Measurements from ENCODE around the gene FNIP2. TPM values are rescaled to one million over a fixed set of nuclear protein-coding genes. Genes with fewer than 3 reads are reported as not detected.

FNIP2 gene
- total RNA-seq, 2 experiments from 2014 or later = 17.7 to 19.4 TPM

DNA sequence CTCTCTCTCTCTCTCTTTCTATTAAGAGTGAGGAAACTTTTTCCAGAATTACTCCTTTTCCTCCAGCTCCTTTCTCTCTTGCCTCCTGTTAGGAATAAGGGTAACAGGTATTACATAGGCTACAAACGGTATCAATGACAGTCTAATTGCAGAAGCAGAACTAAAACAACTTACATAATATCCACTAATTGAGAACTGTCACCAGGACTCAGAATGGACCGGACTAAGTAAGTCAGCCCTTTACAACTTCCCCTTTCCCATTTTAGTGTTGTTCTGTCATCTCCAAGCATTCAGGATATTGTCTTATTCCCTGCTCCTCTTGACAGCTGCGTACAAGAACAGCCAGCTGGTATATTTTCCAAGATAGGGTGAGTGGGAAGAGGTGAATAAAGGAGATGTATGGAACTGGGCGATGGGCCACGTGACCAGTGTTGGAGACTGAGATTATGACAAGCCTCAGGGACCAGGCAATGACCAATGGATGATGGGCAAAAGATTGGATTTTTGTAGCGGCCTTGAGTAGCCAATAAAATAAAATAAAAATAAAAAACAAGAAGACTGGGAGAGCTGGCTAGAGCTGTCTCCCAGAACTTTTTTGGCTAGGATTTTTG, 2.3 kb upstream of the FNIP2 start:
- no peaks in the 10 kb centered on the region for H3K9me3 Mint-ChIP-seq
- intact Hi-C loops (cut with micrococcal nuclease) = loop anchor here (1.0 to 5.0 kb wide), 3 partner anchors 57 to 311 kb away; partner anchors contain the start of gene C4orf46
- no peak overlapping the region for H3K27ac Mint-ChIP-seq
- no peak for DNase-seq
- H3K4me3 Mint-ChIP-seq = no peak overlapping the region
- ChIA-PET POLR2A (no interaction called here), CTCF (interaction anchor here (1.3 kb wide), 1 partner anchor 85 kb away, joined by 3 read pairs; no protein-coding TSS in a partner anchor)
- H3K4me1 Mint-ChIP-seq (ENCODE audit: low read depth) = peaks cover 33% of the 10 kb centered on the region
- peaks cover 2% of the 10 kb centered on the region for H3K36me3 Mint-ChIP-seq
- H3K27me3 Mint-ChIP-seq = peaks cover 3% of the 10 kb centered on the region

GRCh38 chr4:158767451-158767850, 1.4 kb upstream of the FNIP2 start:
- H3K4me3 Mint-ChIP-seq = no peak overlapping the region
- peaks cover 37% of the 10 kb centered on the region for H3K4me1 Mint-ChIP-seq (ENCODE audit: low read depth)
- intact Hi-C loops (cut with micrococcal nuclease) = loop anchor here (1.0 to 5.0 kb wide), 3 partner anchors 56 to 310 kb away; partner anchors contain the start of gene C4orf46
- peaks cover 2% of the 10 kb centered on the region for H3K27me3 Mint-ChIP-seq
- H3K36me3 Mint-ChIP-seq = peaks cover 2% of the 10 kb centered on the region
- DNase-seq = no peak
- POLR2A ChIA-PET = interaction anchor here (2.8 kb wide), 1 partner anchor 43 kb away, joined by 12 read pairs; no protein-coding TSS in a partner anchor
- peak overlapping the region; percentile 55 for H3K27ac Mint-ChIP-seq
- CTCF ChIA-PET = no interaction called here
- no peaks in the 10 kb centered on the region for H3K9me3 Mint-ChIP-seq

- intact Hi-C loops (cut with micrococcal nuclease) = loop anchor here (1.0 to 5.0 kb wide), 6 partner anchors 9 to 433 kb away; partner anchors contain the start of gene RAPGEF2
- CTCF ChIA-PET = interaction anchor here (0.7 to 1.3 kb wide), 7 partner anchors 17 to 89 kb away, joined by 3 to 6 read pairs (median 3); no protein-coding TSS in a partner anchor
Observed at GRCh38 chr4:158769175-158769921, 522 bp downstream of the FNIP2 start.

DNA sequence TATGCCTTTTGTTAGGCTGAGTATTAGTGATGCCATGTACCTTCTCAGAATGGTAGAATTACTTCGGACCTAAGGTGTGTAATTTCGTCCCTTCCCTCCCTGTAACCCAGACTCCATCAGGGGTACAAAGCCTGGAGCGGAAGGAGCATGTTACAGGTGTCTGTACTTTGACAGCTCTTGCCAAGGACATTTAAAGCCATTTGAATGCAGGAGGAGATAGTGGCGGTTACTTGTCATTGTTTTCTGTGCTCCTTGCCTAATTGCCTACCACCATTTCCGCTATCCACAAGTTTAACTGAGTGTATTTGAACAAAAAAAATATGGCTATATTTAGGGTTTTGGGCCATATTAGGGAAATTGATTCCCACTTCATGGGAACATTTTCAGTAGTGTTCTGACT, 1.8 kb downstream of the FNIP2 start:
- H3K4me1 Mint-ChIP-seq (ENCODE audit: low read depth) = peaks cover 49% of the 10 kb centered on the region
- intact Hi-C loops (cut with micrococcal nuclease) = no loop called here
- CTCF ChIA-PET = interaction anchor here (0.9 kb wide), 1 partner anchor 16 kb away, joined by 3 read pairs; no protein-coding TSS in a partner anchor

More at GRCh38 chr4:158769175-158769921, 522 bp downstream of the FNIP2 start:
- H3K9me3 Mint-ChIP-seq = no peaks in the 10 kb centered on the region
- peak overlapping the region; percentile 91 for H3K27ac Mint-ChIP-seq
- H3K4me3 Mint-ChIP-seq = peak overlapping the region; percentile 100
- DNase-seq = peak; percentile 57
- H3K4me1 Mint-ChIP-seq (ENCODE audit: low read depth) = peaks cover 43% of the 10 kb centered on the region
- POLR2A ChIA-PET = interaction anchor here (1.1 to 2.8 kb wide), 7 partner anchors 9 to 98 kb away, joined by 3 to 12 read pairs (median 6); partner anchors contain the start of gene C4orf46
- peaks cover 4% of the 10 kb centered on the region for H3K36me3 Mint-ChIP-seq
- H3K27me3 Mint-ChIP-seq = no peaks in the 10 kb centered on the region

DNA sequence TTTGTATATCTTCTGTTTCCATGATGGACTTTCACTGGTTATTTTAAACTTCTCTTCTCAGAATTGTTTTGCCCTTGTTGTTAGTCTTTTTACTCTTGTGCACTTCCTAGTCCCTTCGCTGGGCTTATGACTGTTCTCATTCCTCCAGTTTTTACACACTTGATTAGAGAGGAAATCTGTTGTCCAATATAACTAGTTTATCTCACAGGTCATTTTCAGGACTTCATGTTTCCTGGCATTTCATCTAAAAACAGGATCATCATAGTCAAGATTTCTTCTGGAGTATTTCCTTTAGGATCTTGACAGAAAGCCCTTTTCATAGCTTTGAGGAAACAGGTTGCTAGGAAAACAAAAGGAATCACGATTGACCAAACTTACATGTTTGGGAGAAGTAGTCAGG, 3.0 kb downstream of the FNIP2 start:
- Mint-ChIP-seq H3K27me3 (no peaks in the 10 kb centered on the region), H3K9me3 (no peaks in the 10 kb centered on the region), H3K4me3 (no peak overlapping the region), H3K36me3 (peaks cover 4% of the 10 kb centered on the region), H3K27ac (no peak overlapping the region), H3K4me1 (ENCODE audit: low read depth) (peaks cover 51% of the 10 kb centered on the region)
- intact Hi-C loops (cut with micrococcal nuclease) = no loop called here
- CTCF ChIA-PET = interaction anchor here (0.9 kb wide), 1 partner anchor 15 kb away, joined by 3 read pairs; no protein-coding TSS in a partner anchor
- POLR2A ChIA-PET = no interaction called here
- no peak for DNase-seq

More for the DNA sequence above, 1.8 kb downstream of the FNIP2 start:
- peak overlapping the region; percentile 100 for H3K4me3 Mint-ChIP-seq
- DNase-seq = no peak
- no peaks in the 10 kb centered on the region for H3K9me3 Mint-ChIP-seq
- no peak overlapping the region for H3K27ac Mint-ChIP-seq
- POLR2A ChIA-PET = no interaction called here
- H3K27me3 Mint-ChIP-seq = no peaks in the 10 kb centered on the region
- peaks cover 4% of the 10 kb centered on the region for H3K36me3 Mint-ChIP-seq

- ChIA-PET POLR2A (interaction anchor here (1.3 kb wide), 1 partner anchor 35 kb away, joined by 3 read pairs; no protein-coding TSS in a partner anchor), CTCF (interaction anchor here (1.3 to 1.4 kb wide), 2 partner anchors 75 to 76 kb away, joined by 3 read pairs; no protein-coding TSS in a partner anchor)
- Mint-ChIP-seq H3K27me3 (no peaks in the 10 kb centered on the region), H3K4me3 (no peak overlapping the region), H3K36me3 (peaks cover 2% of the 10 kb centered on the region), H3K4me1 (ENCODE audit: low read depth) (peaks cover 50% of the 10 kb centered on the region), H3K27ac (no peak overlapping the region), H3K9me3 (no peaks in the 10 kb centered on the region)
- DNase-seq = no peak
- intact Hi-C loops (cut with micrococcal nuclease) = no loop called here
Observed at GRCh38 chr4:158775091-158775651, 6.3 kb downstream of the FNIP2 start.

- Mint-ChIP-seq H3K4me3 (no peak overlapping the region), H3K27ac (no peak overlapping the region), H3K36me3 (peaks cover 2% of the 10 kb centered on the region), H3K4me1 (ENCODE audit: low read depth) (peaks cover 41% of the 10 kb centered on the region), H3K9me3 (no peaks in the 10 kb centered on the region), H3K27me3 (no peaks in the 10 kb centered on the region)
- DNase-seq = no peak
- intact Hi-C loops (cut with micrococcal nuclease) = no loop called here
- POLR2A ChIA-PET = no interaction called here
- CTCF ChIA-PET = no interaction called here
Observed at GRCh38 chr4:158776106-158776505, 7.3 kb downstream of the FNIP2 start.

DNA sequence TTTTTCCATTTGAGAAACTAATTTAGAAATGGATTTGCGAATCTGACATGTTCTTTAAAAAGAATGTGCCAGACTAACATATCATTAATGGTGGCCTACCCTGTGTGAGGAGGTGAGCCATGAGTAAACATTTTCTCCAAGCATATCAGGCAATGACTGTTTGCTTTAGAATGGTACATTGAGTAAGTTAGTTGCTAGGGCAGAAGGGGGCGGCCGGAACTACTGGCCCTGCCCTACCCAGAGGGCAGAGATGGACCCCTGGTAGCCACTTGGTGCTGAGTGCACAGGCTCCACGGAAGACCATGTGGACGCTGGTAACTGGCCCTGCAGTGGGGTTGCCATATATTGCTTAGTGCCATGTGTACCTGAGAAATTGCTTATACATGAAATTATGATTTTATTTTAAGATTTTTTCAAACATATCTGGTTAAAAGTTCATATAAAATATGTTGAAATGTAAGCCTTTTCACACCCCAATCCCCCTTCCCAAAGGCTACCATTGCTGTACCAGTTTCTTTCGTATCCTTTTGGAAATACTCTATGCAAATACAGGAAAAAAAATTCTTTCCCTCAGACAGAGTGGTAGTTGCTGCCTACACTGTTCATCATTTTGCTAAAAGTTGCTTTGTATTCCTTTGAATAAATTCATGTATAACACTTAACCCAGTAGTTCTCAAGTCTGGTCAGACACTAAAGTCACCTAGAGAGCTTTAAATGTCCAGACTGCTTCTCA, 8.8 kb downstream of the FNIP2 start:
- peaks cover 39% of the 10 kb centered on the region for H3K4me1 Mint-ChIP-seq (ENCODE audit: low read depth)
- no peaks in the 10 kb centered on the region for H3K9me3 Mint-ChIP-seq
- CTCF ChIA-PET = no interaction called here
- intact Hi-C loops (cut with micrococcal nuclease) = loop anchor here (1.0 to 2.0 kb wide), 3 partner anchors 8 to 49 kb away; partner anchors contain the start of gene FNIP2
- POLR2A ChIA-PET = interaction anchor here (0.7 to 1.1 kb wide), 2 partner anchors 8 to 56 kb away, joined by 3 read pairs; no protein-coding TSS in a partner anchor
- H3K27me3 Mint-ChIP-seq = no peaks in the 10 kb centered on the region
- H3K4me3 Mint-ChIP-seq = peak overlapping the region; percentile 1
- no peak for DNase-seq
- H3K36me3 Mint-ChIP-seq = peaks cover 2% of the 10 kb centered on the region
- H3K27ac Mint-ChIP-seq = peak overlapping the region; percentile 32

- ChIA-PET POLR2A (interaction anchor here (0.7 to 1.1 kb wide), 2 partner anchors 9 to 56 kb away, joined by 3 read pairs; no protein-coding TSS in a partner anchor), CTCF (interaction anchor here (1.0 to 1.4 kb wide), 2 partner anchors 43 to 73 kb away, joined by 4 to 6 read pairs; no protein-coding TSS in a partner anchor)
- H3K9me3 Mint-ChIP-seq = no peaks in the 10 kb centered on the region
- intact Hi-C loops (cut with micrococcal nuclease) = loop anchor here (1.0 to 2.0 kb wide), 3 partner anchors 9 to 49 kb away; partner anchors contain the start of gene FNIP2
- peaks cover under 1% of the 10 kb centered on the region for H3K36me3 Mint-ChIP-seq
- H3K4me3 Mint-ChIP-seq = peak overlapping the region; percentile 1
- peak overlapping the region; percentile 32 for H3K27ac Mint-ChIP-seq
- no peaks in the 10 kb centered on the region for H3K27me3 Mint-ChIP-seq
- DNase-seq = no peak
- peaks cover 40% of the 10 kb centered on the region for H3K4me1 Mint-ChIP-seq (ENCODE audit: low read depth)
Observed at GRCh38 chr4:158778156-158778711, 9.4 kb downstream of the FNIP2 start.

DNA sequence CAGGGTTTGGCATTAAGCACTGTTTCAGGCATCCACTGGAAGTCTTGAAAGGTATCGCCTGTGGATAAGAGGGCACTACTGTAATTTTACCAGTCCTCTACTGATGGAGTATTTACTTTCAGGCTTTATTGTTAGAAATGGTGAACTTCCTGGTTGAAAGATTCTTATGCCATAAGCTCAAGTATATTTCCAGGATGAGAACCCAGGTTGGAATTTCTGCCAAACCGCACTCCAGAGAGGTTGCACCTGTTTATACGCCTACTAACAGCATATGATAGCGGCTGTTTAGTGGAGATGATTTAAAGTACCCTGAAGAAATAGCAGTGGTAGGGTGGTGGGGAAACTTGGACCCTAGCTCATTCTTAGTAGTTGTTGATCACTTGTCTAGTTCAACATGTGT, 9.9 kb downstream of the FNIP2 start:
- no peak overlapping the region for H3K4me3 Mint-ChIP-seq
- ChIA-PET CTCF (interaction anchor here (1.0 to 1.4 kb wide), 2 partner anchors 43 to 72 kb away, joined by 4 to 6 read pairs; no protein-coding TSS in a partner anchor), POLR2A (interaction anchor here (1.1 kb wide), 1 partner anchor 9 kb away, joined by 3 read pairs; no protein-coding TSS in a partner anchor)
- intact Hi-C loops (cut with micrococcal nuclease) = loop anchor here (1.0 to 2.0 kb wide), 3 partner anchors 9 to 48 kb away; partner anchors contain the start of gene FNIP2
- H3K4me1 Mint-ChIP-seq (ENCODE audit: low read depth) = peaks cover 43% of the 10 kb centered on the region
- DNase-seq = no peak
- H3K27me3 Mint-ChIP-seq = no peaks in the 10 kb centered on the region
- H3K9me3 Mint-ChIP-seq = no peaks in the 10 kb centered on the region
- no peak overlapping the region for H3K27ac Mint-ChIP-seq
- no peaks in the 10 kb centered on the region for H3K36me3 Mint-ChIP-seq

- Mint-ChIP-seq H3K27me3 (no peaks in the 10 kb centered on the region), H3K9me3 (no peaks in the 10 kb centered on the region), H3K4me3 (no peak overlapping the region), H3K4me1 (ENCODE audit: low read depth) (peaks cover 36% of the 10 kb centered on the region), H3K27ac (no peak overlapping the region), H3K36me3 (no peaks in the 10 kb centered on the region)
- intact Hi-C loops (cut with micrococcal nuclease) = no loop called here
- ChIA-PET CTCF (no interaction called here), POLR2A (no interaction called here)
- DNase-seq = no peak
Observed at GRCh38 chr4:158781963-158782362, 13.1 kb downstream of the FNIP2 start.
